ENCODE data around the gene KRTAP4-2. TPM values are rescaled to one million over a fixed set of nuclear protein-coding genes. Genes with fewer than 3 reads are reported as not detected.
"Not testable (repeated sequence)": the region's sequence is repeated elsewhere in the genome, so short reads cannot be mapped to it uniquely, and the experiment has no call there.

Gene KRTAP4-2
- total RNA-seq, 1 experiment from 2014 or later, result not detected

DNA sequence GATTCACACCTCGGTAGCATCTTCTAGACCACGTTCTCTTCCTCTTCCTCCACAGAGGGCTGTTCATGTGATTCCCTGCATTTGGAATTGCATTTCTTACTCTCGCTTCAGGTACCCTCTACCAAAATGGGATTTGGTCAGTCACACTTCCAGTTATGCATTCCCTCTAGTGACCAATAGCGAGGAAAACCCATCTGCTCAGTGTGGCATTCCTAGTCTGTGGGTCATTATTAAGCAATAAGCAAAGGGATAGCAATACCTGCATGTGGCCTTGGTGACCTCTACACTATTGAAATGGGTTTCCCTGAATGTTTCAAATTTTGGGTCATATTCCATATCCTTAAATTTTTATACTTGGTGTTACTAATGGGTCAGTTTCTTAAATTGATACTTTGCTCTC is 28.0 kb downstream of the KRTAP4-2 start:
- H3K4me1 Mint-ChIP-seq (ENCODE audit: low read depth, unreplicated experiment), result peaks cover 6% of the 10 kb centered on the region
- no peaks in the 10 kb centered on the region for H3K27me3 Mint-ChIP-seq (ENCODE audit: unreplicated experiment)
- intact Hi-C loops (cut with micrococcal nuclease; ENCODE audit: unreplicated experiment), result no loop called here
- no peaks in the 10 kb centered on the region for H3K9me3 Mint-ChIP-seq (ENCODE audit: low read depth, unreplicated experiment)
- no peak for DNase-seq
- no TSS peak for BruUV-seq (replicated peaks)
- no peaks in the 10 kb centered on the region for H3K36me3 Mint-ChIP-seq (ENCODE audit: insufficient read depth, unreplicated experiment)
- TF ChIP-seq, protein P1, sequence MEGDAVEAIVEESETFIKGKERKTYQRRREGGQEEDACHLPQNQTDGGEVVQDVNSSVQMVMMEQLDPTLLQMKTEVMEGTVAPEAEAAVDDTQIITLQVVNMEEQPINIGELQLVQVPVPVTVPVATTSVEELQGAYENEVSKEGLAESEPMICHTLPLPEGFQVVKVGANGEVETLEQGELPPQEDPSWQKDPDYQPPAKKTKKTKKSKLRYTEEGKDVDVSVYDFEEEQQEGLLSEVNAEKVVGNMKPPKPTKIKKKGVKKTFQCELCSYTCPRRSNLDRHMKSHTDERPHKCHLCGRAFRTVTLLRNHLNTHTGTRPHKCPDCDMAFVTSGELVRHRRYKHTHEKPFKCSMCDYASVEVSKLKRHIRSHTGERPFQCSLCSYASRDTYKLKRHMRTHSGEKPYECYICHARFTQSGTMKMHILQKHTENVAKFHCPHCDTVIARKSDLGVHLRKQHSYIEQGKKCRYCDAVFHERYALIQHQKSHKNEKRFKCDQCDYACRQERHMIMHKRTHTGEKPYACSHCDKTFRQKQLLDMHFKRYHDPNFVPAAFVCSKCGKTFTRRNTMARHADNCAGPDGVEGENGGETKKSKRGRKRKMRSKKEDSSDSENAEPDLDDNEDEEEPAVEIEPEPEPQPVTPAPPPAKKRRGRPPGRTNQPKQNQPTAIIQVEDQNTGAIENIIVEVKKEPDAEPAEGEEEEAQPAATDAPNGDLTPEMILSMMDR (IDR thresholded peaks at IDR 0.05; ENCODE audit: unreplicated experiment), result no peak
- no peak overlapping the region for H3K27ac Mint-ChIP-seq (ENCODE audit: unreplicated experiment)
- CTCF ChIA-PET, result no interaction called here
- no peak overlapping the region for H3K4me3 Mint-ChIP-seq (ENCODE audit: low read depth, unreplicated experiment)

DNA sequence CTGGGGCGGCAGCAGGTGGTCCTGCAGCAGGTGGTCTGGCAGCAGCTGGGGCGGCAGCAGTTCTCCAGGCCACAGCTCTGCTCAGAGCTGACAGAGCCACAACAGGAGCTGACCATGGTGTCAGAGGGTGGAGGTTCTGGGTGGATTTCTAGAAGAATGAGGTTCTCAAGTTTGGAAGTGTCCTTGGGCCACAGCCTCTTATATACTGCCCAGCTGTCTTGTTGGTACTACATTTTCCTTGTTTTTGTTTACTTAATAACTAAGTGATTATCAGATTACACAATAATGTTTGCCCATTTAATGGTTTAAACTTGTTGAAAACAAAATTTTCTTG is 28.4 kb downstream of the KRTAP4-2 start, which contains the start of gene KRTAP4-5:
Gene KRTAP4-5 (minus strand): TSS at position 174 of the 334 bp plus-strand sequence. CDS start 58 bp downstream, at position 116.
- CTCF ChIA-PET, result no interaction called here
- Mint-ChIP-seq H3K4me1 (ENCODE audit: low read depth, unreplicated experiment) (peaks cover 6% of the 10 kb centered on the region), H3K27ac (ENCODE audit: unreplicated experiment) (no peak within 1 kb of the TSS), H3K36me3 (ENCODE audit: insufficient read depth, unreplicated experiment) (no peaks in the 10 kb centered on the region), H3K4me3 (ENCODE audit: low read depth, unreplicated experiment) (no peak within 1 kb of the TSS), H3K27me3 (ENCODE audit: unreplicated experiment) (no peaks in the 10 kb centered on the region), H3K9me3 (ENCODE audit: low read depth, unreplicated experiment) (no peaks in the 10 kb centered on the region)
- no TSS peak for BruUV-seq (replicated peaks)
- DNase-seq, result no peak
- TF ChIP-seq, protein P1 (IDR thresholded peaks at IDR 0.05; ENCODE audit: unreplicated experiment), result no peak
- intact Hi-C loops (cut with micrococcal nuclease; ENCODE audit: unreplicated experiment), result no loop called here

GRCh38 chr17:41148971-41149651 is 28.9 kb downstream of the KRTAP4-2 start:
- H3K36me3 Mint-ChIP-seq (ENCODE audit: insufficient read depth, unreplicated experiment); H3K27ac Mint-ChIP-seq (ENCODE audit: unreplicated experiment); DNase-seq; H3K27me3 Mint-ChIP-seq (ENCODE audit: unreplicated experiment); CTCF ChIA-PET; H3K9me3 Mint-ChIP-seq (ENCODE audit: low read depth, unreplicated experiment); BruUV-seq (replicated peaks); H3K4me3 Mint-ChIP-seq (ENCODE audit: low read depth, unreplicated experiment); intact Hi-C loops (cut with micrococcal nuclease; ENCODE audit: unreplicated experiment); H3K4me1 Mint-ChIP-seq (ENCODE audit: low read depth, unreplicated experiment): not testable (repeated sequence)

GRCh38 chr17:41147531-41148204 is 30.4 kb downstream of the KRTAP4-2 start:
- DNase-seq, result no peak
- no TSS peak for BruUV-seq (replicated peaks)
- H3K36me3 Mint-ChIP-seq (ENCODE audit: insufficient read depth, unreplicated experiment), result no peaks in the 10 kb centered on the region
- H3K9me3 Mint-ChIP-seq (ENCODE audit: low read depth, unreplicated experiment), result peaks cover 7% of the 10 kb centered on the region
- H3K4me1 Mint-ChIP-seq (ENCODE audit: low read depth, unreplicated experiment), result peaks cover 6% of the 10 kb centered on the region
- H3K4me3 Mint-ChIP-seq (ENCODE audit: low read depth, unreplicated experiment), result no peak overlapping the region
- no peak overlapping the region for H3K27ac Mint-ChIP-seq (ENCODE audit: unreplicated experiment)
- TF ChIP-seq, protein P1 (IDR thresholded peaks at IDR 0.05; ENCODE audit: unreplicated experiment), result no peak
- intact Hi-C loops (cut with micrococcal nuclease; ENCODE audit: unreplicated experiment), result no loop called here
- CTCF ChIA-PET, result no interaction called here
- H3K27me3 Mint-ChIP-seq (ENCODE audit: unreplicated experiment), result no peaks in the 10 kb centered on the region

DNA sequence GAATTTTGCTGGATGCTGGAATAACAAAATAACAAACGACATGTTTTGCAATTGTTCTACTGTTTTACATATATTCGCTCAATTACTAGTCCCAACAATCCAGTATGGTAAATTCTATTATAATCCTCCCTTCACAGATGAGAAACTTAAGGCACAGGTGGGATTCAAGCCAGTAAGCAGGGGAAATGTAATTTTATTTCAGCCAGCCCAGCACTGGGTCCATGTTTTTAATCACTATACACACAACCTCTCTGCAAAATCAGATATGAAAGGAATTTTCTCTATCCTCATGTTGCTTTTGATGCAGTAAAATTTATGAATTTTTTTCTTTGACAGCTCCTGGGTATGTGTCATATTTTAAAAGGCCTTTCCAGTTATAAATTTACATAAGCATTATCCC is 32.8 kb downstream of the KRTAP4-2 start:
- DNase-seq, result no peak
- Mint-ChIP-seq H3K27me3 (ENCODE audit: unreplicated experiment) (no peaks in the 10 kb centered on the region), H3K36me3 (ENCODE audit: insufficient read depth, unreplicated experiment) (peaks cover 6% of the 10 kb centered on the region), H3K4me1 (ENCODE audit: low read depth, unreplicated experiment) (peaks cover 28% of the 10 kb centered on the region), H3K4me3 (ENCODE audit: low read depth, unreplicated experiment) (no peak overlapping the region), H3K9me3 (ENCODE audit: low read depth, unreplicated experiment) (peaks cover 13% of the 10 kb centered on the region), H3K27ac (ENCODE audit: unreplicated experiment) (no peak overlapping the region)
- BruUV-seq (replicated peaks), result no TSS peak
- CTCF ChIA-PET, result no interaction called here
- intact Hi-C loops (cut with micrococcal nuclease; ENCODE audit: unreplicated experiment), result no loop called here
- TF ChIP-seq, protein P1 (IDR thresholded peaks at IDR 0.05; ENCODE audit: unreplicated experiment), result no peak

Data from Calu3 (cell line).